ENCODE results near the gene CD24. TPM values are rescaled to one million over a fixed set of nuclear protein-coding genes. Genes with fewer than 3 reads are reported as not detected.
"Not testable (repeated sequence)": the region's sequence is repeated elsewhere in the genome, so short reads cannot be mapped to it uniquely, and the experiment has no call there.

Gene CD24
- total RNA-seq, 1 donor from 2014 or later = 16.7 TPM

DNA sequence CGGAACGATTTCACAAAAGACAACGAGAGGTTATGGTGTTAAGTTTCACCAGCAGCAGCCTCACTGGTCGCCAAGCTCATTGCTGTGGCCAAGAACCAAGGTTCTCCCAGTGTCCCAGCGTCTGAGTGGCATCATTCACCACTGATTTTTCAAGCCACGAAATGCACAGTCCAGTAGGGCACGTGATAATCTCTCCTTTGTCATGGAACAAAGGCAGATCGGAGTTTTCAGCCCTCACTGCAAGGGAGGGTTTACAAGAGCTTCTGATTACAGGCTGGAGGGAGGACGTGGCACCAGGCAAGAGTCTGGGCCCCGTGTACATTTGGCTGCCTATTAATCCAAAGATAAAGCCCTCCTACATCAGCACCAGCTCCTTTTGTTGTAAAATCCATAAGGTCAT is 2.0 kb downstream of the CD24 start:
- Histone ChIP-seq H3K27me3 (ENCODE audit: control insufficient read depth in 3 of 3, insufficient read depth in 3 of 3, low read length in 3 of 3) (peaks cover 32 to 45% (median 40%) of the 10 kb centered on the region in 3 donors), H3K9me3 (ENCODE audit: control insufficient read depth in 3 of 3, low read length in 3 of 3) (no peaks in the 10 kb centered on the region), H3K27ac (ENCODE audit: low read depth, low read length) (no peak overlapping the region), H3K4me1 (ENCODE audit: control insufficient read depth in 3 of 3, insufficient read depth in 3 of 3, low read length in 3 of 3) (peaks cover 8 to 15% (median 14%) of the 10 kb centered on the region in 3 donors), H3K4me3 (ENCODE audit: low read length in 3 of 3) (no peak overlapping the region), H3K9ac (ENCODE audit: low read depth in 1 of 3, low read length in 3 of 3) (no peak overlapping the region), H3K36me3 (ENCODE audit: control insufficient read depth in 3 of 3, insufficient read depth in 3 of 3, low read length in 3 of 3) (no peaks in the 10 kb centered on the region)

DNA sequence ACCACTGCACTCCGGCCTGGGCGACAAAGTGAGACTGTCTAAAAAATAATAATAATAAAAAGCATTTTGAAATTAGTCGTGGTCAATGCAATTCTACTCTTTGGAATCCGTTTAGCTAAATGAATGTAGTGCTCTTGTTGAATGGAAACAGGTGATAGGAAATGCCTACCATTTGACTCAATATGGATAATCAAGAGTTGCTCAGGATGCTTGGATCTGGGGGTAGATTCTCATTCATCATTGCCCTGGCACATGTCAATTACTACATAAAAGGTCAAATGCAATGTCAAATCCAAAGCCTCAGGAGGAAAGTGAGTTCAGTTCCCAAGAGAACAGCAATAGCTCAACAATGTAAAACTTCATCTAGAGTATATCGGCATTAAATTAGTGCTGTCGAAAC is 3.8 kb downstream of the CD24 start:
- H3K27ac ChIP-seq (ENCODE audit: low read depth, low read length); H3K9ac ChIP-seq (ENCODE audit: low read depth in 1 of 3, low read length in 3 of 3); H3K4me3 ChIP-seq (ENCODE audit: low read length in 3 of 3); H3K9me3 ChIP-seq (ENCODE audit: control insufficient read depth in 3 of 3, low read length in 3 of 3); H3K36me3 ChIP-seq (ENCODE audit: control insufficient read depth in 3 of 3, insufficient read depth in 3 of 3, low read length in 3 of 3): not testable (repeated sequence)
- H3K27me3 ChIP-seq (ENCODE audit: control insufficient read depth in 3 of 3, insufficient read depth in 3 of 3, low read length in 3 of 3) = peaks cover 31 to 36% (median 32%) of the 10 kb centered on the region in 3 donors
- H3K4me1 ChIP-seq (ENCODE audit: control insufficient read depth in 3 of 3, insufficient read depth in 3 of 3, low read length in 3 of 3) = peaks cover 8 to 15% (median 14%) of the 10 kb centered on the region in 3 donors

DNA sequence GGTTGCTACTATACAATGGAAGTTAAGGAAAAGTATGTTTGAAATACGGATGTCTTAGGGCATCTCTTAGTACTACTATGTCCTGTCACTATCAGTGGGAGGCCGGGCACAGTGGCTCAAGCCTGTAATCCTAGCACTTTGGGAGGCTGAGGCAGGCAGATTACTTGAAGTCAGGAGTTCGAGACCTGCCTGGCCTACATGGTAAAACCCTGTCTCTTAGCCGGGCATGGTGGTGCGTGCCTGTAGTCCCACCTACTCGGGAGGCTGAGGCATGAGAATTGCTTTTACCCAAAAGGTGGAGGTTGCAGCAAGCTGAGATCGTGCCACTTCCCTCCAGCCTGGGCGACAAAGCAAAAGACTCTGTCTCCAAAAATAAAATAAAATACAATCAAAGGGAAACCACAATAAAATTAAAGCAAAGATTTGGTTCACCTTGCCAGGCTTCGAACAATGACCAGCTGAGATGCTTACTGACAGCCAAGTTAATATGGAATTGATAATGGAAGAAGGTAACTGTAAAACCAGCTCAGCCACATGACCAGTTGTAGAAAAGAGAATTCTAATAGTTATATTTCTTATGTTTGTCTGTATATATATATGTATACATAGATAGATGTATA is 6.5 kb downstream of the CD24 start:
- no peak overlapping the region for H3K9ac ChIP-seq (ENCODE audit: low read depth in 1 of 3, low read length in 3 of 3)
- no peaks in the 10 kb centered on the region for H3K36me3 ChIP-seq (ENCODE audit: control insufficient read depth in 3 of 3, insufficient read depth in 3 of 3, low read length in 3 of 3)
- H3K9me3 ChIP-seq (ENCODE audit: control insufficient read depth in 3 of 3, low read length in 3 of 3) = no peaks in the 10 kb centered on the region
- H3K4me3 ChIP-seq (ENCODE audit: low read length in 3 of 3) = no peak overlapping the region
- H3K4me1 ChIP-seq (ENCODE audit: control insufficient read depth in 3 of 3, insufficient read depth in 3 of 3, low read length in 3 of 3) = peaks cover 0 to 3% (median 0%) of the 10 kb centered on the region in 3 donors
- H3K27ac ChIP-seq (ENCODE audit: low read depth, low read length) = no peak overlapping the region
- H3K27me3 ChIP-seq (ENCODE audit: control insufficient read depth in 3 of 3, insufficient read depth in 3 of 3, low read length in 3 of 3) = peaks cover 15 to 16% (median 16%) of the 10 kb centered on the region in 3 donors

DNA sequence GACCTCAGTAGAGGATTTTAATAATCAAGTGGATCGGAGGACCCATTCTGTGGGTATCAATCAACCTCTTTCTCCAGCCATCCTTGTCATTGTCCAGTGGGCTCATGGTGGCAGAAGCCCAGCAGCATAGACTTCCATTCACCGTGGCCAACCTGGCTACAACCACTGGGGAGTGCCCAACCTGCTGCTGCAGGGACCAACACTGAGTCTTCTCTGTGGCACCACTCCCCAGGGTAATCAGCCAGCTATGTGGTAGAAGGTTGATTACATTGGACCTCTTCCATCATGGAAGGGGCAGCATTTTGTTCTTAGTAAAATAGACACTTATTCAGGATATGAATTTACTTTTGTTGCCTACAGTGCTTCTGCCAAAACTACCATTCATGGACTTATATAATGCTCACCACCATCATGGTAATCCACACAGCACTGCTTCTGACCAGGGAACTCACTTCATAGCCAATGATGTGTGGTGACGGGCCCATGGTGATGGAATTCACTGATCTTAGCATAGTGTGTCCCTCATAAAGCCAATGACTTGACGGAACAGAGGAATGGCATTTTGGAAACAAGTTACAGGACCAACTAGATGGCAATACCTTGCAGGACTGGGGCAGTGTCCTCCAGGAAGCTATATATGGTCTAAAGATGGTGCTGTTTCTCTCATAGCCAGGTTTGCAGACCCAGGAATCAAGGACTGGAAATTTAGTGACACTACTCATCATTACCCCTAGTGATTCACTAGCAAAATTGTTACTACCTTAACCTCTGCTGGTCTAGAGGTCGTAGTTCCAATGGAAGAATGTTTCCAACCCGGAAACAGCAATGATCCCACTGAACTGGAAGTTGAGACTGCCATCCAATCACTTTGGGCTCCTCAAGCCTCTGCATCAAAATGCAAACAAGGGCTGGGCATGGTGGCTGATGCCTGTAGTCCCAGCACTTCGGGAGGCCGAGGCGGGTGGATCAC is 7.6 kb downstream of the CD24 start:
- no peak overlapping the region for H3K9ac ChIP-seq (ENCODE audit: low read depth in 1 of 3, low read length in 3 of 3)
- no peaks in the 10 kb centered on the region for H3K36me3 ChIP-seq (ENCODE audit: control insufficient read depth in 3 of 3, insufficient read depth in 3 of 3, low read length in 3 of 3)
- H3K9me3 ChIP-seq (ENCODE audit: control insufficient read depth in 3 of 3, low read length in 3 of 3) = no peaks in the 10 kb centered on the region
- no peak overlapping the region for H3K27ac ChIP-seq (ENCODE audit: low read depth, low read length)
- no peaks in the 10 kb centered on the region for H3K4me1 ChIP-seq (ENCODE audit: control insufficient read depth in 3 of 3, insufficient read depth in 3 of 3, low read length in 3 of 3)
- H3K27me3 ChIP-seq (ENCODE audit: control insufficient read depth in 3 of 3, insufficient read depth in 3 of 3, low read length in 3 of 3) = peaks cover 4 to 7% (median 5%) of the 10 kb centered on the region in 3 donors
- H3K4me3 ChIP-seq (ENCODE audit: low read length in 3 of 3) = no peak overlapping the region

DNA sequence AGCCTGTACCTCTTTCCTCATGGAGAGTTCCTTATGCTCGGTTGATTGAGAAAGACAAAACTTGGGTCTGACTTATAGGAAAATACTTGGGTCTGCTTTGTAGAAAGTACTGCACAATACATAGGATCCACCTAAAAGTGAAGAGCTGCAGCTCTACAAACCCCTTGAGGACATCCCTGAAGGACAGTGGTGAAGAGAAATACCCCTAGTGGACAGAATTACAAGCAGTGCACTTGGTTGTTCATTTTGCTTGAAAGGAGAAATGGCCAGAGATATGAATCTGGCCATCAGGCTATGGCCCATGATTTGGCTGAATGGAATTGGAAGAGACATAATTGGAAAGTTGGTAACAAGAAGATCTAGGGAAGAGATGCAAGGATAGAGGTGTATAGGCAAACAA is 8.3 kb downstream of the CD24 start:
- H3K27me3 ChIP-seq (ENCODE audit: control insufficient read depth in 3 of 3, insufficient read depth in 3 of 3, low read length in 3 of 3) = peaks cover 0 to 7% (median 3%) of the 10 kb centered on the region in 3 donors
- H3K27ac ChIP-seq (ENCODE audit: low read depth, low read length) = no peak overlapping the region
- H3K4me1 ChIP-seq (ENCODE audit: control insufficient read depth in 3 of 3, insufficient read depth in 3 of 3, low read length in 3 of 3) = no peaks in the 10 kb centered on the region
- H3K36me3 ChIP-seq (ENCODE audit: control insufficient read depth in 3 of 3, insufficient read depth in 3 of 3, low read length in 3 of 3) = no peaks in the 10 kb centered on the region
- no peak overlapping the region for H3K9ac ChIP-seq (ENCODE audit: low read depth in 1 of 3, low read length in 3 of 3)
- H3K9me3 ChIP-seq (ENCODE audit: control insufficient read depth in 3 of 3, low read length in 3 of 3) = no peaks in the 10 kb centered on the region
- no peak overlapping the region for H3K4me3 ChIP-seq (ENCODE audit: low read length in 3 of 3)

DNA sequence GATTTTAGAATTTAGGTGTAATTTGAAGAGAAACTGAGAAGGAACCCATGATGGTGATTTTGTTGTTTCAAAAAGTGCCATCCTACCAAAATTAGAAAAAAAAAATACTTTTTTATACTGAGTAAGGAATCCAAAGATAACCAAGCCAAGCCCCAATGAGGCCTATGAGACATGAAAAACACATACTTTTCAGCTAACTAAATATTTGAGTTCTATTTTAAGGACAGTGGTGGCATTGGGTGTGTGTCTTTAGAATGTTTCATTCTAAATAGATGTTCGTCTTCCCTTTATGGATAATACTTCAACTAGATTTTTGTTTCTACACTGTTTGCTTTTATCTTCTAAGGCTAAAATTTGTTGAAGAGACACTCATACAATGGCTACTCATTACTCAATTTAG is 9.6 kb downstream of the CD24 start:
- Histone ChIP-seq H3K27me3 (ENCODE audit: control insufficient read depth in 3 of 3, insufficient read depth in 3 of 3, low read length in 3 of 3) (peaks cover 0 to 7% (median 3%) of the 10 kb centered on the region in 3 donors), H3K4me3 (ENCODE audit: low read length in 3 of 3) (no peak overlapping the region), H3K36me3 (ENCODE audit: control insufficient read depth in 3 of 3, insufficient read depth in 3 of 3, low read length in 3 of 3) (no peaks in the 10 kb centered on the region), H3K9me3 (ENCODE audit: control insufficient read depth in 3 of 3, low read length in 3 of 3) (no peaks in the 10 kb centered on the region), H3K4me1 (ENCODE audit: control insufficient read depth in 3 of 3, insufficient read depth in 3 of 3, low read length in 3 of 3) (no peaks in the 10 kb centered on the region), H3K9ac (ENCODE audit: low read depth in 1 of 3, low read length in 3 of 3) (no peak overlapping the region), H3K27ac (ENCODE audit: low read depth, low read length) (no peak overlapping the region)

DNA sequence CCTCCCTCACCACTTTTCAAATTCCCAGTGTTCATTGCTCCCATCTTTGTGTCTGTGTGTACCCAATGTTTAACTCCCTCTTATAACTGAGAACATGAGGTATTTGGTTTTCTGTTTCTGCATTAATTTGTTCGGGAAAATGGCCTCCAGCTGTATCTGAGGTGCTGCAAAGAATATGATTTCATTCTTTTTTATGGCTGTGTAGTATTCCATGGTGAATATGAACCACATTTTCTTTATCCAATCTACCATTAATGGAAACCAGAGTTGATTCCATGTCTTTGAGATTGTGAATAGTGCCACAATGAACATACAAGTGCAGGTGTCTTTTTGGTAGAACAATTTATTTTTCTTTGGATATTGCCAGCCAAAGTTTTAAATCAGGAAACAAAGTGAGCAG is 10.4 kb downstream of the CD24 start:
- peaks cover 0 to 7% (median 3%) of the 10 kb centered on the region in 3 donors for H3K27me3 ChIP-seq (ENCODE audit: control insufficient read depth in 3 of 3, insufficient read depth in 3 of 3, low read length in 3 of 3)
- H3K4me1 ChIP-seq (ENCODE audit: control insufficient read depth in 3 of 3, insufficient read depth in 3 of 3, low read length in 3 of 3) = no peaks in the 10 kb centered on the region
- H3K9ac ChIP-seq (ENCODE audit: low read depth in 1 of 3, low read length in 3 of 3) = no peak overlapping the region
- no peaks in the 10 kb centered on the region for H3K9me3 ChIP-seq (ENCODE audit: control insufficient read depth in 3 of 3, low read length in 3 of 3)
- H3K36me3 ChIP-seq (ENCODE audit: control insufficient read depth in 3 of 3, insufficient read depth in 3 of 3, low read length in 3 of 3) = no peaks in the 10 kb centered on the region
- no peak overlapping the region for H3K4me3 ChIP-seq (ENCODE audit: low read length in 3 of 3)
- H3K27ac ChIP-seq (ENCODE audit: low read depth, low read length) = no peak overlapping the region

DNA sequence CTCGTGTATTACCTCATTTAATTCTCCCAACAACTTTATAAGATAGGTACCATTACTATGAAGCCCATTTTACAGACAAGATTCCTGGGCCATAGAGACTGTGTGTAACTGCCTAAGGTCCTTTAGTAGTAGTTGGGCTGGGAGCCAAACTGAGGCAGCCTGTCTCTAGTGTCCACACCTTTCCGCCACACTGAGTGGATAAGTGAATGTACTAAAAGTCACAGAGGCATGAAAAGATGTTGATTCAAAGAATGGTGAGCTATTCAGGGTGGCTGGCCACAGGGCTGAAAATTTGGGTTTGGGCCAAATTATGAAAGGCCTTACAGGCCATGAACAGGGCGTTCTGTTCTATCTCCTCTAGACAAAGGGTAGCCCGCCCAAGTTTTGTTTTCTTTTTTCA is 11.0 kb downstream of the CD24 start:
- no peaks in the 10 kb centered on the region for H3K9me3 ChIP-seq (ENCODE audit: control insufficient read depth in 3 of 3, low read length in 3 of 3)
- no peak overlapping the region for H3K4me3 ChIP-seq (ENCODE audit: low read length in 3 of 3)
- H3K27ac ChIP-seq (ENCODE audit: low read depth, low read length) = no peak overlapping the region
- H3K9ac ChIP-seq (ENCODE audit: low read depth in 1 of 3, low read length in 3 of 3) = no peak overlapping the region
- no peaks in the 10 kb centered on the region for H3K36me3 ChIP-seq (ENCODE audit: control insufficient read depth in 3 of 3, insufficient read depth in 3 of 3, low read length in 3 of 3)
- H3K27me3 ChIP-seq (ENCODE audit: control insufficient read depth in 3 of 3, insufficient read depth in 3 of 3, low read length in 3 of 3) = peaks cover 0 to 7% (median 3%) of the 10 kb centered on the region in 3 donors
- H3K4me1 ChIP-seq (ENCODE audit: control insufficient read depth in 3 of 3, insufficient read depth in 3 of 3, low read length in 3 of 3) = no peaks in the 10 kb centered on the region

DNA sequence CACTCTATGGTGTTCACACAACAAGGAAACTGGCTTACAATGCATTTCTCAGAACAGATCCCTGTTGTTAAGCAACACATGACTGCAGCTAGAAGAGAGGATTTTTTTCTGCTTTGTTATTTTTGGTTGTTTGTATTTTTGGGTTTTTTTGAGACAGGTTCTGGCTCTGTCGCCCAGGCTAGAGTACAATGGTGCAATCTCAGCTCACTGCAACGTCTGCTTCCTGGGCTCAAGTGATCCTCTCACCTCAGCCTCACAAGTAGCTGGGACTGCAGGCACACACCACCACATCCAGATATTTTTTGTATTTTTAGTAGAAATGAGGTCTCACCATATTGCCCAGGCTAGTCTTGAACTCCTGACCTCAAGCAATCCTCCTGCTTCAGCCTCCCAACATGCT is 12.7 kb downstream of the CD24 start:
- Histone ChIP-seq H3K4me3 (ENCODE audit: low read length in 3 of 3) (no peak overlapping the region), H3K9me3 (ENCODE audit: control insufficient read depth in 3 of 3, low read length in 3 of 3) (no peaks in the 10 kb centered on the region), H3K27ac (ENCODE audit: low read depth, low read length) (no peak overlapping the region), H3K9ac (ENCODE audit: low read depth in 1 of 3, low read length in 3 of 3) (no peak overlapping the region), H3K27me3 (ENCODE audit: control insufficient read depth in 3 of 3, insufficient read depth in 3 of 3, low read length in 3 of 3) (peaks cover 0 to 4% (median 0%) of the 10 kb centered on the region in 3 donors), H3K36me3 (ENCODE audit: control insufficient read depth in 3 of 3, insufficient read depth in 3 of 3, low read length in 3 of 3) (no peaks in the 10 kb centered on the region), H3K4me1 (ENCODE audit: control insufficient read depth in 3 of 3, insufficient read depth in 3 of 3, low read length in 3 of 3) (no peaks in the 10 kb centered on the region)

DNA sequence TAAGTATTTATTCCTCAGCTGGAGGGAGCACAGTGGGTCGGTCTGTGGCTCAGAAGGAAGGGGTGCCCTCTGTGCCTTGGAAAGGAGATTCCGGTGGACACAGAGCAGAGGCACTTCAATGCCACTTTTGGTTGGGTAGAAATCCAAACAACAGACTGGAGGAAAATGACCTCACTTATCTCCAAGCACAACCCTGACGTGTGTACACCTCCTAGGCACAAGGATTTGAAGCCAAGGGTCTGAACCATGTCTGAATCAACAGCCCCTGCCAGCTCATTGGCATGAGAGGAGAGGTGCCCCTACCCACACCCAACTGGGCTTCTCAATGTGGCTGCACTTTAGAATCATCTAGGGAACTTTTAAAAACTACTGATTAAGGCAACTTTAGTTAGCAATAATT is 13.4 kb downstream of the CD24 start:
- no peaks in the 10 kb centered on the region for H3K4me1 ChIP-seq (ENCODE audit: control insufficient read depth in 3 of 3, insufficient read depth in 3 of 3, low read length in 3 of 3)
- H3K9ac ChIP-seq (ENCODE audit: low read depth in 1 of 3, low read length in 3 of 3) = no peak overlapping the region
- H3K4me3 ChIP-seq (ENCODE audit: low read length in 3 of 3) = no peak overlapping the region
- no peaks in the 10 kb centered on the region for H3K36me3 ChIP-seq (ENCODE audit: control insufficient read depth in 3 of 3, insufficient read depth in 3 of 3, low read length in 3 of 3)
- no peaks in the 10 kb centered on the region for H3K27me3 ChIP-seq (ENCODE audit: control insufficient read depth in 3 of 3, insufficient read depth in 3 of 3, low read length in 3 of 3)
- no peaks in the 10 kb centered on the region for H3K9me3 ChIP-seq (ENCODE audit: control insufficient read depth in 3 of 3, low read length in 3 of 3)
- no peak overlapping the region for H3K27ac ChIP-seq (ENCODE audit: low read depth, low read length)

Measured in skeletal muscle tissue (tissue), 4 donors.